Measurements from ENCODE around the gene KCTD16.

Gene KCTD16

DNA sequence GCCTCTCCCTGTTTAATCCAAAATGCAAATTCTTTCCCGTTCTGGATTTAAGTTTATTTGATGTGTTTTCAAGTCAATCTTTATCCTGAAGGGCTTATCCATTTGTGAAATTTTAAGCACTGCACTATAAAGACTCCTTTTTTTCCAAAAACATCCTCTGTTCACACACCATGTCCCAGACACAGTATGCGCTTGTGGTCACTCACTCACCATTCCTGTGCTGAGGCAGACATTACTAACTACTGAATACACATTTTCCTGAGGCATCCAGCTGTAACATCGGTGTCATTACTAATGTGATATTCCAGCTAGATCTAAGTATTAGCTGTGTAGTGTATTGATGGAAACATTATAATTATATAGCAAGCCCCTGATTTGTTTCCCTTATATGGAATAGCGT lies 298.4 kb downstream of the KCTD16 start:
- no peak for DNase-seq

DNA sequence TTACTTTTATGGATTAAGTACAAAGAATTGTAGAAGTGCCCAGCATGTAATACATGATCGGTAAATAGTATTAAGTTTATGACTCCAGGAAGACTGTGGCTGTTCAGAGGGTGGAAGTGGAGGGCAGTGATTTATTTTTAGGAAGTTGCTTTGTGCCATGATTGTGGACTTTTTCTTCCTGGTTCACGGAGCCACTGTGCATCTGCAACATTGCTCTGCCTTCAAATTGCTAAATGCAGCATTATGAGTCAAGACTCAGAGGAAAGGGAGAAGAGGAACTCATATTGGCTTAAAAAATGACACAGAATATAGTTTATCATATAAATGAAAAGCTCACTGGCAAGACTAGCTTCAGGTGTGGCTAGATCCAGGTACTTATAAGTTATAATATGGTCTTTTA lies 301.5 kb downstream of the KCTD16 start:
- no peak for DNase-seq

GRCh38 chr5:144473650-144474049 lies 303.0 kb downstream of the KCTD16 start:
- no peak for DNase-seq

DNA sequence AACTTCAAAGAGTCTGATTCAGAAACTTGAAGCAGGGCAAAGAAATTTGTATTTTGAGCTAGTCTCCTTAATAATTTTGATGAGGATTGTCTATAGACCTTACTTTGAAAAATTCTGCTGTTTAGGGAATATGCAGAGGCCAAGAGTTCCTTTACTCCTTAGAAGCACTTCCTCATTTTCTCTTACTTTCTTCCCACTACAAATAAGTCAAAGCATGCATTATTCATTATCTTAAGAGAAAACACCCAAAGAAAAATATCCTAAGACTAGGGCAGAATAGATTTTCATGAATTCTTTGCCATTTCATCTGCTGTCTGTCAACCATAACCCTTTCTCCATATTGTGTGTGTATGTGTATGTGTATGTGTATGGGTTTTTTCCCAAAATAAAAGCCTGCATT lies 307.9 kb downstream of the KCTD16 start:
- DNase-seq = no peak

- no peak for DNase-seq
Observed at GRCh38 chr5:144481861-144482260, 311.2 kb downstream of the KCTD16 start.

GRCh38 chr5:144484124-144484897 lies 313.6 kb downstream of the KCTD16 start:
- no peak for DNase-seq

DNA sequence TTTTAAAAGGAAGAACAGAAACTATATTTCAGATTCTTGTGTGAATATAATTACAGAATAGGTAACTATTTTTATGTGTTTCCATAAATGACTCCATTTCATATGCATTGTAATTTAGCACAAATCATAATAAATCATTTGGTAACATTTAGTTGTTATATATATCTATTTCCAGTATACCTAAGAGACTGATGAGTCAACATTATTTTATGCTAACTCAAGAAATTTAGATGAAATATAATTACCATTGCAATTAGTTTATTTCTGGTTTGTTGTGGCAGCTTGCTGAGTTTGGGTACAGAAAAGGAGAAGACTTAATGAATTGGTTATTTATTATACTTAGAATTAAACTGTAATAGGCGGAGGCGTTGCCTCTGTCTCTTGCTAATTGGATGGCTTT lies 314.9 kb downstream of the KCTD16 start:
- no peak for DNase-seq

DNA sequence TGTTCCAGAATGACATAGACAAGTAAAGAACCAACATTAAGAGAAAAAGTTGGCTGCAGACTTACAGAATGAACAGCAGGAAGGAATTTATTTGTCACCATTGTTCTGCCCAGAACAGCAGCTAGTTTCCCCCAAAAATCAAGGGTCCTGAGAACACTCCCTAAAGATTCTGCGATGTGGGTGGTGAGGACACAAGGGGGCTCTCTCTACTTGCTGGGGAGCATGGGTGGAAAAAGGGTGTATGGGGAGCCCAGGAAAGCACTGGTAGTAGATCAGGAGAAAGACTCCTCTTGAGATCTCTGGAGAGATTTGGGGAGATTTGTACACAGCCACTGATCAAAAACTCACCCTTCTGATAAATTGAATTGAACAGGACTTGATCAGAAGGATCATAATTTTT lies 316.5 kb downstream of the KCTD16 start:
- no peak for DNase-seq

DNA sequence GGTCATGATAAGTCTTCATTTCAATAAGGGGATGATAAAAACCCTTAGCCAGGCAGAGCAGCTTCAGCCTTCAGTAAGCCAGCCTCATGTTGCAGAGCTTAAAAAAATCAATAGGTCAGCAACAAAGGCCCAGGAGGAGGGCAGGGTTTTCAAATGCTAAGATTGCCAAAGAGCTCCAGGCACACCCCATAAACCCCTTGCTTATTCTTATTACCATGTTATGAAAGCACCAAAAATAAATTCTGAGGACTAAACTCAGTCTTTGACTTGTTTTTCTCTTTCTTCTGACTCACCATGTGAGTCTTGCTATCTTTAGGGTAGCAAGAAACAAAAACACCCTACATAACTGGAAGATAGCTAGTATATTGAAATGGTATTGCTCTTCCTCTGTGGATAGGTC lies 317.1 kb downstream of the KCTD16 start:
- DNase-seq = no peak

DNA sequence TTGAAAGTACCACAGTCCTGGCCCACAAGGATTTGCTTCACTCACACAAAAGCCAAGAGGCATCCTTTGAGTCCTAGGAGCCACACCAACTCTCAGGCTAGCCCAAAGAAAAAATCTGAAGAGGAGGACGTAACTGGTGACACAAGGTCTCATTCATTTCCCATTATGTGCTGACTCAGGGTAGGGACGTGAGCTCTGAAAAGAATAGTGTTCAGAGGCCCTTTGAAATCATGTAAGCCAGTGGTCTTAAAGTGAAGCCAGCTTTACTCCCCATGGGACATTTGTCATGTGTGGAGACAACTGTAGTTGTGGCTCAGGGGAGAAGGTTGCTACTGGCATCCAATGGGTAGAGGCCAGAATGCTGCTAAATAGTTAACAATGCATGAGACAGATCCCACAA lies 332.4 kb downstream of the KCTD16 start:
- DNase-seq = no peak

DNA sequence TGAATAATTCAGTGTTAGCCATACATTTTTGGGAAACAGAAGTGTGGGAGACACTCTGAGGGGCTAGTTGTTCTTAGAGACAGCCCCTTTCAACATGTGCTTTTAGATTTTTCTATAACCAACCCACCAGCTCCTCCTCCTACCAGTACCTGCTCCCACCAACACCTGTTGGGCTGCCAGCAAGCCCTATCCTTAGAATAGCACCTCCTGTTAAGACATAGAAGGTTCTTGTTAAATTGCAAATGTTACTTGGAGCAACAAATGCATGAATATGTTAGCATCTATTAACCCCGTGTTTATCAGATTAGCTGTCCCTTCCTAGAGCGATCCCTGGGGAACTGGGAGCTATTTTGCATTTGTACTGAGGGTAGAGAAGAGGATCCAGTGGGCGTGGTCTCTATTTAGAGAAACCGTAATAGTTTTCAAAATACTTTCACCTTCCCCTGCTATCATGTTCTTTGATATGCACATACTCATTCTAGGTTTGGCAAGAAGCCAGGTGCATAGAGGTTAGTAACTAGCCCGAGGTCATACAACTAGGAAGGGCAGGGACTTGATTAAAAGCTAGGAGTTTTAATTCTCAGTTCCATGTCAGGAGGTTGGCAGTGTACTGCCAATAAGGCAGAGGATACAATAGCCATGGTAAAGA lies 334.4 kb downstream of the KCTD16 start:
- no peak for DNase-seq

DNA sequence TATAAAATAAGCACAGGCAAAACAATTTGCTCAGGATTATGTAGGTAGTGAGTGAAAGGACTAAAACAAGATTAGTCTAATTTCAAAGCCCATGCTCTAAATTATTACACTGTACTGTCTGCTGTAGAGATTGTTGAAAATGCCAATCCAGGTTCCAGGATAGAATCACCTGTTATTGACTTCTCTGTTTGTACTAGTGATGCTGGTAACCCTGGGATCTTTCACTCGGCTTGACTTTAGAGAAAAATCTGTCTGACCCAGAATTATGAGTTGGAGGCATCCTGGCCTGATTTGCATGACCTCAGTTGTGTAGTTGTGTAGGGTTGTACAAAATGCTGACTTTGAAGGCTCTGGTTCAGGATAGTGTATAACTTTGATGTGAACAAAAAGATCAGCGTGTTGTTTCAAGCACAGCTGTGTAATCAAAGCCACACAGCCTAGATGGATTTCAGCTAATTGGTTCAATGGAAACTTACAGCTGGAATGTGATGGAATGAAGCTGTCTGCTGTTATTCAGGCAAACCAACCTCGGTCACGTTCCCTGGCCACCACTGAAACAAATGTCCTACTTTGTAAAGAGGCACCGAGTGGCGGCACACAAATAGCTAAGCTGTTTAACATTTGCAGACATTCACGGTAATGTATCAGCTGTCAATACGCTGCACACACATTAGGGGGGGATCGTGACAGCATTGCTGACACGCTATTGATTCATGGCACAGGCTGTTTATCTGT lies 340.3 kb downstream of the KCTD16 start:
- DNase-seq = no peak

- DNase-seq = no peak
Observed at GRCh38 chr5:144511580-144512072, 341.0 kb downstream of the KCTD16 start.

GRCh38 chr5:144522698-144523097 lies 352.0 kb downstream of the KCTD16 start:
- no peak for DNase-seq

- no peak for DNase-seq
Observed at GRCh38 chr5:144525000-144525399, 354.3 kb downstream of the KCTD16 start.

GRCh38 chr5:144531188-144531587 lies 360.5 kb downstream of the KCTD16 start:
- no peak for DNase-seq
